ENCODE data around the gene UBE2QL1.

The UBE2QL1 gene

DNA sequence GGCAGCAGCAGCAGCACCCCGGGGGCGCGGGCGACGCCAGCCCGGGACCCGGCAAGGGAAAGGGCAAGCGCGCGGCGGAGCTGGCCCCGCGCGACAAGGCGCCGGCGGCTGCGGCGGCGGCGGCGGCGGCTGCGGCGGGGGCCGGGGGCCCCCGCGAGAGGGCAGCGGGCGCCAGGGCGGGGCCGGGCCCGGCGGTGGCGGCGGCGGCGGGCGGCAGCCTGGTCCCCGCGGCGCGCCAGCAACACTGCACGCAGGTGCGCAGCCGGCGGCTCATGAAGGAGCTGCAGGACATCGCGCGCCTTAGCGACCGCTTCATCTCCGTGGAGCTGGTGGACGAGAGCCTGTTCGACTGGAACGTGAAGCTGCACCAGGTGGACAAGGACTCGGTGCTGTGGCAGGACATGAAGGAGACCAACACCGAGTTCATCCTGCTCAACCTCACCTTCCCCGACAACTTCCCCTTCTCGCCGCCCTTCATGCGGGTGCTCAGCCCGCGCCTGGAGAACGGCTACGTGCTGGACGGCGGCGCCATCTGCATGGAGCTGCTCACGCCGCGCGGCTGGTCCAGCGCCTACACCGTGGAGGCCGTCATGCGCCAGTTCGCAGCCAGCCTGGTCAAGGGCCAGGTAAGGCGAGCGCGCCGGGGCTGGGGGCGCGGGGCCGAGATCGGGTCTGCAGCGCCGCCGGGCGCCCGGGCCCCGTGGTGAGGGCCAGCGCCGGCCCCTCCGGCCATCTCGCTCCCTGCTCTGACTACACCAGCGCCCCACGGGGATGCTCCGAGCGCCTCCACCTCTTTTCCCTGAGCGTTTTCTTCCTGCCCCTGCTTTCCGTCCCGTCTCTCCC, at the start of gene UBE2QL1:
Gene UBE2QL1, plus strand, starts transcription at position 238 of the 843 bp plus-strand sequence. Its CDS starts 35 bp downstream, at position 273.
- DNase-seq (ENCODE audit: low read depth in 2 of 2), result no peak

GRCh38 chr5:6399980-6400910, 48.4 kb upstream of the UBE2QL1 start:
- no peak for DNase-seq (ENCODE audit: low read depth in 2 of 2)

DNA sequence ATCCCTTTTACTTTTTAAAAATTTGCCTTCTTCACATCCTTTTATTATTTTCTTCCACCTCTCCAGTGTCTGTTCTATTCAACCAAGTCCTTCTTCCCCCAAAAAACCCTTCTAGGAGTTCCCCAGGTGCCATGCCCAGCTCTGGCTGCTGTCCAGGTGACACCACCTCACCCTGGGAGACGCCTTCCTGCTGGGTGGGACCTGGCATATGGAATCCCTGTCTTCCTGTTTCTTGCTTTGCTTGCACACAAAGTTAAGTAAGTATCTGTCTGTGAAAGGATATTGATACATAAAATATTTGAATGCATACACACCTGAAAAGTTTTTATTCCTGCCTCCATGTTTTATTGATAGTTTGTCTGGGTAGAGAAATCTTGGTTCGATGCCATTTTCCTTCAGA, 47.2 kb upstream of the UBE2QL1 start:
- no peak for DNase-seq (ENCODE audit: low read depth in 2 of 2)

GRCh38 chr5:6402939-6403338, 45.7 kb upstream of the UBE2QL1 start:
- no peak for DNase-seq (ENCODE audit: low read depth in 2 of 2)

GRCh38 chr5:6403416-6403815, 45.2 kb upstream of the UBE2QL1 start:
- no peak for DNase-seq (ENCODE audit: low read depth in 2 of 2)

GRCh38 chr5:6404129-6404528, 44.5 kb upstream of the UBE2QL1 start:
- no peak for DNase-seq (ENCODE audit: low read depth in 2 of 2)

DNA sequence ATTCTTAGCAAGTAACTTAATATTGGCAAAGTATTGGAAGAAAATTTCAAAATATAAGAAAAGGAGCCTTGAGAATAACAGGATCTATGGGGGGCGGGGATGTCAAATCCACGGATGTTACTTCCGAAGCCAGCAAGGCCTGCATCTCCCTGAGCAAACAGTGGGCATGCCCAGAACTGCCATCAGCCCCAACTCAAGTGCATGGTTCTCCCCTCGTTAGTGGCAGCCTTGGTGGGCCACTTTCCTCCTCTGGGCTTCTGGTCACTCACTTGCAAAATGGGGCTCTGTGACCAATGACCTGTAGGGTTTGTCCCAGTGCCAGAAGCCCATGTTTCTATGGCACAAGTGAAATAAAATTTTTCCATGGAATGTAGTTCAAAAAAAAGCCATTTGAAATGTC, 43.1 kb upstream of the UBE2QL1 start:
- DNase-seq (ENCODE audit: low read depth in 2 of 2), result no peak

GRCh38 chr5:6407558-6408259, 41.0 kb upstream of the UBE2QL1 start:
- DNase-seq (ENCODE audit: low read depth in 2 of 2), result no peak

- no peak for DNase-seq (ENCODE audit: low read depth in 2 of 2)
Measured at GRCh38 chr5:6408260-6408596, 40.4 kb upstream of the UBE2QL1 start.

DNA sequence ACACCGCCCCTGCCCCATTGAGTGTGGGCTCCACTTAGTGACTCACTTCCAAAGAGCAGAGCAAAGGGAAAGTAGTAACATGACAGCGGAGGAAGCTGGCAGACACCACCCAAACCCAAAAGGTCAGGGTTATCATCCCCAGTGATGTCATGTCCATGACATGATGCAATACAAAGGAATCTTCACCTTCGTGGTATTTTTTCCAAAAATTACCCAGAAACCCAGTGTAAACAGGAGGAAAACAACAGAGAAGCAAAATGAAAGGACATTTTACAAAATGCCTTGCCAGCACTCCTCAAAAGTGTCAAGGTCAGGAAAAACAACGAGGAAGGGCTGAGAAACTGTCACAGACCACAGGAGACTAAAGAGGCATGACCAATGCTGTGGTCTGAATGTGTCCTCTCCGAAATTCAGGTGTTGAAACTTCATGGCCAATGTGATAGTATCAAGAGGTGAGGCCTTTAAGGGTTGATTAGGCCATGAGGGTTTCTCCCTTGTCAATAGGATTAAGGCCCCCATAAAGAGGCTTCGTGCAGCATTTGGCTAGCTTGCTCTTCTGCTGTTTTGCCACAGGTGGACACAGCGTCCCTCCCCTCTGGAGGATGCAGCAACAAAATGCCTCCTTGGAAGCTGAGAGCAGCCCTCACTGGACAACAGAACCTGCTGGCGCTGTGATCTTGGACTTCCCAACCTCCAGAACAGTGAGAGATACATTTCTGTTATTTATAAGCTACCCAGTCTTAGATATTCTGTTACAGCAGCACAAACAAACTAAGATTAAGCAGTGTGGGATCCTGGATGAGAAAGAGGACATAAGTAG, 39.8 kb upstream of the UBE2QL1 start:
- no peak for DNase-seq (ENCODE audit: low read depth in 2 of 2)

DNA sequence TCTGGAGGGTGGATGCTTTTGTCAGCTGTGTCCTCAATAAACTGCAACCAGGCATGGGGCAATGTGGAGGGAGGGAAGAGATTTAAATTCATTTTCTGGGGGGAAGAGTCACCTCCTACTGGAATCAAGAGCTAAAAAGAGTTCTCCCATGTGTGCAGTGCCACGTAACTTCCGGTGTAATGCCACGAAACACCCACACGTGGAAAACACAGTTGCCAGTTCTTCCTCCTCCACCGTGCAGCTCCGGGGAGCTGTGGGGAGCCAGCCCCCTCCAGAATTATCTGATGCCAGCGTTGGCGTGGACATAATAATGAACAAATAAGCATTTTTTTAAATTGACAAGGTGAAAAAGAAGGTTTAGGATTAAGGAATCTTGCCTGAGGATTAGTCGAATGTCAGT, 38.2 kb upstream of the UBE2QL1 start:
- no peak for DNase-seq (ENCODE audit: low read depth in 2 of 2)

- DNase-seq (ENCODE audit: low read depth in 2 of 2), result no peak
Measured at GRCh38 chr5:6411141-6411540, 37.5 kb upstream of the UBE2QL1 start.

DNA sequence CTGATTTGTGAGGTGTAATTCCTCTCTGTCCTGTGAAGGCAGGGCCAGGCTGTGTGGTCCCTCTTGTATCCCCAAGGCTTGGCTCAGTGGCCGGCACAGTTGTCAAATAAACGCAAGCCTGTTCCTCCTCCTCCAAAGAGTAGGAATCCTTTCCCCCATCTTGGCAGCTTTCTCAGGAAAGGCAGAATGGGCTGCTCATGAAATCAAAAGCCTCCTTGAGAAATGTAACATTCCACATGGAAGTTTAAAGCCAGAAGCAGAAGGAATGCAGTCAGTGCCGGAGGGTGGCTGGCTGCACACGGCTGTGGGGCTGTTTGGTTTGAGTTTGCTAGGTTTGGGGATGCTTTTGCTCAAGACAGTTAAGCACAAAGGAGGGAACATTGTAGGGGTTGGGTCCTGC, 35.8 kb upstream of the UBE2QL1 start:
- DNase-seq (ENCODE audit: low read depth in 2 of 2), result no peak

DNA sequence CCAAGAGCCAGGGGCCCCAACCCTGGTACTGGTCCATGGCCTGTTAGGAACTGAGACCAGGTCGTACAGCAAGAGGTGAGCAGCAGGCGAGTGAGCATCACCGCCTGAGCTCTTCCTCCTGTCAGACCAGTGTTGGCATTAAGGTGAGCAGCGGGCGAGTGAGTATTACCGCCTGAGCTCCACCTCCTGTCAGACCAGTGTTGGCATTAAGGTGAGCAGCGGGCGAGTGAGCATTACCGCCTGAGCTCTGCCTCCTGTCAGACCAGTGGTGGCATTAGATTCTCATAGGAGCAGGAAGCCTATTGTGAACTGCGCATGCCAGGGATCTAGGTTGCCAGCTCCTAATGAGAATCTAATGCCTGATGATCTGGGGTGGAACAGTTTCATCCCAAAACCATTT, 31.0 kb upstream of the UBE2QL1 start:
- no peak for DNase-seq (ENCODE audit: low read depth in 2 of 2)

DNA sequence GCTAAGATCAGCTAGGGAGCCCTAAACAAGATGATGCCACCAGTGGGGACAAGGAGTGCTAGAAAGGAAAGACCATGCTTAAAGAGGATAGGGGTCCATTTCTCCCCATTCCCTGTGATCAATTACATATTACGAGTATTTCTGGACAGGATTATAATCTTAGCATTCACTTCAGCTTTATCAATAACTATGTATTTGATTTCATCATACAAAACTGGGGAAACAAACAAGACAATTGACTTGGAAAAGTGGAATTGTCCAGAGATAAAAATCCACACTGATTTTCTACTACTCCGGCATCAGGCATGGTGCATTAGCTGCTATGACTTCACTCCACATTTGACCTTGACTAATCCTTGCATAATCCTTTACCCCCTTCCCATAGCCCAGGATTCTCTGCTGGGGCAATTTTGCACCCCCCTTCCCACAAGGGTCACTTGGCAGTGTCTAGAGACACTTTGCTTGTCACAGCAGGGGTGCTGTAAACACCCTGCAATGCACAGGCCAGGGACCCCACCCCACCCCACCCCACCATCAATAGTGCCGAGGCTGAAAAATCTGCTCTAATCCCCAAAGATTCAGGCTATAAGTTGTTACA, 29.9 kb upstream of the UBE2QL1 start:
- no peak for DNase-seq (ENCODE audit: low read depth in 2 of 2)

- no peak for DNase-seq (ENCODE audit: low read depth in 2 of 2)
Measured at GRCh38 chr5:6419340-6419852, 29.3 kb upstream of the UBE2QL1 start.

GRCh38 chr5:6423327-6424109, 25.1 kb upstream of the UBE2QL1 start:
- DNase-seq (ENCODE audit: low read depth in 2 of 2), result no peak

DNA sequence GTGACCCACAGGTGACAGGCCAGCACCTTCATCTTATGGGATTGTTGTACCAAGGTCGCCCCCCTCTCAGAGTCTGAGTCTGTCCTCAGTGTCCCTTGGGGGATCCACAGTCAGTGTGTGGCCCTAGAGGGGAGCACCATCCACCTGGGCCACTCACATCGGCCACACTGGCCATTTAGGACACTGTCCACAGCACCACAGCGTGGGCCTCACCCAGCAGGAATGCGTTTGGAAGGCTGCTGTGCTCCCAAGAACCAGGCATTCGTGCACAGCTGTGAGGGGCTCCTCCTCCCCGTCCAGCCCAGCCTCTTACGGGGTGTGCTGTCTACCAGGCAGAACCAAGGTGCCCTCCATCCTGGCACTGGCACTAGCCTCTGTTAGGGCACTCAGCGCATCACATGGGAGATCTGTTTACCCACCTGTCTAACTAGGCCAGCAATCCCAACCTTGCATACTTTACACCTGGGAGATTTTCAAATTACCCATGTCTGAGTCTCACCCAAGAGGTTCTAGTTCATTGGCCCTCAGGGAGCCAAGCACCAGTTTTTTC, 24.5 kb upstream of the UBE2QL1 start:
- DNase-seq (ENCODE audit: low read depth in 2 of 2), result no peak

DNA sequence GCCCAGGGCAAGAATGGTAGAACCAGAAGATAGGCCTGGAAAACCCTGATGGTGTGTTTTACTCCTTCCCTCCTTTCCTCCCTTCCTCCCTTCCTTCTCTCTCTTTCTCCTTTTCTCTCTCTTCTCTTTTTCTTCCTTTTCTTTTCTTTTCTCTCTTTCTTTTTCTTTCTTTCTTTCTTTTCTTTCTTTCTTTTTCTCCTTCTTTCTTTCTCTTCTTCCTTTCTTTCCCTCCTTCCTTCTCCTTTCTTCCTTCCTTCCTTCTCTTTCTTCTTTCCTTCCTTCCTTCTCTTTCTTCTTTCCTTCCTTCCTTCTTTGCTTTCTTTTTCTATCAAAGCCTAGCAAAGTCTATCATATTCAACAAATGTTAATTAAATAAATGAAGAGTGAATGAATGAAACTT, 24.0 kb upstream of the UBE2QL1 start:
- DNase-seq (ENCODE audit: low read depth in 2 of 2), result no peak

DNA sequence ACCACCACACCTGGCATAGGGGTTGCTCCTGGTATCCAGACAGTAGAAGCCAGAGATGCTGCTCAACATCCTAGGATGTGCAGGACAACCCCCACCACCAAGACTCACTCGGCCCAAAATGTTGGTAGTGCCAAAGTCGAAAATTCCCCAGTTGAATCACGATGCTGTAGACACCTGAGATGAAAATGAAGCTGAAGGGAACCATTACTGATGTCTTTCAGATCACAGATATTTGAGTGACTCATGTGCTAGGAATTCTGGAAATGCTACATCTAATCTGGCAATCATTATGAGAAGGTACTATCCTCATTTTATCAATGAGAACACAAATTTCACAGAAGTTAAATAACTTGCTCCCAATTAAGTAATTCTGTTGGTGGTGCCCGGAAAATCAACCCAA, 21.0 kb upstream of the UBE2QL1 start:
- DNase-seq (ENCODE audit: low read depth in 2 of 2), result no peak

Measured in stimulated activated CD4-positive, alpha-beta T cell treated with anti-CD3 and anti-CD28 coated beads, Interleukin-15, amount 100 ng/mL, for 48 hours (primary cell).